ENCODE measurements around the gene JDP2.

JDP2 gene

DNA sequence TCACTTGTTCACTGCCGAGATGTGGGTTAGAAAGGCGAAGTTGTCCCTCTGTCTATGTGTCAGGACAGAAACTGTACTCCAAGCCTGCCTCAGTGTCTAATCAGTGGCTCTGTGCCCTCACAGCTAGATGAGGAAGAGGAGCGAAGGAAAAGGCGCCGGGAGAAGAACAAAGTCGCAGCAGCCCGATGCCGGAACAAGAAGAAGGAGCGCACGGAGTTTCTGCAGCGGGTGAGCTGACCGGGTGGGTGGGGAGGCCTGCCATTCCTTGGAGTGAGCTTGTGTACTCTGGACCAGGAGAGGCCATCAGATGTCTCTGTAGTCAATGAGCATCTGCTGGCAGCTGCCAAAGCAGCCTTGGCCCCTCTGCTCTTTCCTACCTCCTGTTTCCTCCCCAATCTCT lies 33.5 kb downstream of the JDP2 start:
- TF ChIP-seq GATA2 (IDR thresholded peaks at IDR 0.05; ENCODE audit: low read depth, low read length) (no peak), GATA3 (IDR thresholded peaks at IDR 0.05; ENCODE audit: low read depth, low read length) (no peak)

DNA sequence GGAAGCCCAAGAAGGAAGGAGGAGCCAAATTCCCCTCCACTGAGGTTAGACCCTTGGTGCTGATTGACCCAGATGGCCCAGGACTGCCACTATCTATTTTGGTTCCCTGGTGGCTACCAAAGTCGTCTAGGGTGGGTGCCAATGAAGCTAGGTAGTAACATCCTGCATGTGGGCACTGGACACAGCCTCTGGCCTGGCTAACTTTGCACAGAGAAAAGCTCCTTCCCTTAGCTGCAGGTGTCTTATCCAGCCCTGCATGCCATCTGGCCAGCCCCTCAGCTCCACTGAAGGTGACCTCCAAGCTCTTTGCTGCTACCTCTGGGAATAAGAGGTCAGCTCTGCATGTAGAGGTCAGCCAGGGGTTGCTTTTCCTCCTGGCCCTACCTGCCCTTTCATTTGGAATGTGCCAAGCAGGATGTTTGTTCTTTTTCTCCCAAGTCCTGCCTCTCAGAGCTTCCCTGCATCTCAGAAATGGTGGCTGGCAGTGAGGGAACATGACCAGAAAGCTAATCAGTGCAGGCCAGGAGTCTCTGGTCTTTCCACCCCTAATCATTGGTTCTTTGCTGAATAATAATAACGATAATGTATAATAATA lies 34.0 kb downstream of the JDP2 start:
- TF ChIP-seq GATA3 (IDR thresholded peaks at IDR 0.05; ENCODE audit: low read depth, low read length) (no peak), GATA2 (IDR thresholded peaks at IDR 0.05; ENCODE audit: low read depth, low read length) (no peak)

DNA sequence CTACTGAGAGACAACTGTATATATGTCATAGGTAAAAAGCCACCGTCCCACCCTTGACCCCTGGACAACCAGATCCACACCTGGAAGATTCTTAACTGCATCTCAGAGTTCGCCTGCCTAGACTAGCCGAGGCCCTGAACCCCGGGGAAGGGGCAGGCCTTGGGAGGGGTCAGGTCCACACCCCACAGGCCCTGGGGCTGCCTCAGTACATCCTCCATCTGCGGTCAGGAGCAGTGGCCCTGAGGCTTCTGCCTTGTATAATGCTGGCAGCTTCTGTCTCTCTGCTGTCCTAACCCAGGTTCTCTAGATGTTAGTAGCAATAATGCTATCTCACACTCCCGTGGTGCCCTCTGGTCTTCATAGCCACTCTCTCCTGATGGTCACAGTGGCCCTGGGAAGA lies 36.8 kb downstream of the JDP2 start:
- TF ChIP-seq GATA3 (IDR thresholded peaks at IDR 0.05; ENCODE audit: low read depth, low read length) (no peak), GATA2 (IDR thresholded peaks at IDR 0.05; ENCODE audit: low read depth, low read length) (no peak)

DNA sequence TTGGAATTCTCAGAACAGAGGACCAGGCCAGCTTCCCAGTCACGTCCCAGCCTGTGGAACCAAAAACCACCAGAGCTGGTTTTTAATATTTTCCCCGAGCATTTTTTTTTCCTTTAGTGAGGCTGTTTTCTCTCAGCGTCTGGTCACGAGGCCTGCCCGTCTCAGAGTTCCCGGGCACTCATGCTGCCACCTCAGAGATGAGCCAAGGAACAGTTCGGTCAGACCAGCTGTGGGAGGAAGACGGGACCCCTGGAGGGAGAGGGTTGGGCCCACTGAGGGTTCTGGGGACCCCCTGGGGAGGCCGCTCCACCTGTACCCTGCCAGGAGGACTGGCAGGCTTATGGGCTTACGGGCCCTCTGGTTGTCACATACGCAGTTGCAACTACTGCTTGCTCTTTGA lies 39.9 kb downstream of the JDP2 start:
- TF ChIP-seq GATA2 (IDR thresholded peaks at IDR 0.05; ENCODE audit: low read depth, low read length) (no peak), GATA3 (IDR thresholded peaks at IDR 0.05; ENCODE audit: low read depth, low read length) (no peak)

DNA sequence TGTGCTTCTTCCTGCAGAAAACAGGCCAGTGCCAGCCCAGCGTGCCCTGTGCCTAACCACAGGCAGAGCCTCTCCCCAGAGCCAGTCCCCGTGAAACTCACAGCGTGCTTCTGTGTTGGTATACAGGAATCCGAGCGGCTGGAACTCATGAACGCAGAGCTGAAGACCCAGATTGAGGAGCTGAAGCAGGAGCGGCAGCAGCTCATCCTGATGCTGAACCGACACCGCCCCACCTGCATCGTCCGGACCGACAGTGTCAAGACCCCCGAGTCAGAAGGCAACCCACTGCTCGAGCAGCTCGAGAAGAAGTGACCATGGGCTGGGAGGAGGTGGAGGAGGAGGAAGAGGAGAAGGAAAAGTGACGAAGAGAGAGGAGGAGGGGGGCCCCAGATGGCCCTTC lies 41.3 kb downstream of the JDP2 start:
- no peak for TF ChIP-seq GATA3 (IDR thresholded peaks at IDR 0.05; ENCODE audit: low read depth, low read length)
- no peak for TF ChIP-seq GATA2 (IDR thresholded peaks at IDR 0.05; ENCODE audit: low read depth, low read length)

DNA sequence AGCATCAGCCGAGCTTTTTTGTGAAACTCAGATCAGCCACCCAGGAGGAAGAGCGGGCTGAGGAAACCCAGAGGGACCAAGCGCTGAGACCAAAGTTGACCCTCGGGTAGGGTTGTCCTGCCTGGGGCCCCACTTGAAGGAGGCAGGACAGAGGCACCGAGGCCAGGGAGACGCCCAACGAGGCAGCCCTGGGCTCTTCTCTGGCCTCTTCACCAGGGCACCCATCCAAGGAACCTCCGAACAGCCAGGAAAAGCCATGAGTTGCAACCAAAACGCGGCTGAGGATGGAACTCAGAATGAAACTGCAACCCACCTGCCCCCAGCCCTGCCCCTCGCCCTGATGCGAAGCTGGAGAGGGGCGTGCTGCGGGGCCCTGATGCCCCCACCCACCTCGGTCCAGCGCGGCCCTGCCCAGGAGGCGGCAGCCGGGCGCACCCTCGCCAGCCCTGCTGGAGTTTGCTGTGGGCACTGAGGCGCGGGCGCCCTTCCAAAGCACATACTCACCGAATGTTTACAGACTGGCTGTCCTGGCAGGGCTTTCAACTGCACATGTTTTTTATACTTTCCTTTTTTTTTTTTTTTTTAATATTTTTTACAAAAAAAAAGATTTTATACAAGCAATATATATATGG lies 41.9 kb downstream of the JDP2 start:
- TF ChIP-seq GATA2 (IDR thresholded peaks at IDR 0.05; ENCODE audit: low read depth, low read length) (no peak), GATA3 (IDR thresholded peaks at IDR 0.05; ENCODE audit: low read depth, low read length) (no peak)

DNA sequence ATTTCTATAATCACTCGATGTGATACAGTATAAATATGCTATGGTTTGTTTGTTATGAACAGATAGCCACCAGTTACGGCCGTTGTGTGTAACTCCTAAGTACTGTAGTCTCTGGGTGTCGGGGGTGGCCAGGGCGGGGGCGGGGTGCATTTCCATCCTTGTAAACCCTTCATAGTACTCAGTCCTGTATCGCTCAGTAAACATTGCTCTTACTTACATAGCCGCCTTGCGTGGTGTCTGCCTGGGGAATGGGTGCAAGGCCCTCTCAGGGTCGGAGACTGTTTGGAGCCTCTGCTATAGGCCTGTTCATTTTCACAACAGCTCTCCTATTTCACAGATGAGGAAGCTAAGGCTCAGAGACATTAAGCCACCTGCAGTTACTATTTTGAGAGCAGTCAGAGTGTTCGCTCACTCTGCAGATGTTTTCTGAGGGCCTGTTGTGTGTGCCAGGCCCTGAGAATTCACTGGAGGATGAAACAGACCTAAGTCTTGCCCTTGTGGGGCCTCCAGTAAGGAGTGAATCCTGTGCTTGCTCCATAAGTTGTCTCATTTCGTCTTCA lies 42.5 kb downstream of the JDP2 start:
- no peak for TF ChIP-seq GATA2 (IDR thresholded peaks at IDR 0.05; ENCODE audit: low read depth, low read length)
- no peak for TF ChIP-seq GATA3 (IDR thresholded peaks at IDR 0.05; ENCODE audit: low read depth, low read length)

DNA sequence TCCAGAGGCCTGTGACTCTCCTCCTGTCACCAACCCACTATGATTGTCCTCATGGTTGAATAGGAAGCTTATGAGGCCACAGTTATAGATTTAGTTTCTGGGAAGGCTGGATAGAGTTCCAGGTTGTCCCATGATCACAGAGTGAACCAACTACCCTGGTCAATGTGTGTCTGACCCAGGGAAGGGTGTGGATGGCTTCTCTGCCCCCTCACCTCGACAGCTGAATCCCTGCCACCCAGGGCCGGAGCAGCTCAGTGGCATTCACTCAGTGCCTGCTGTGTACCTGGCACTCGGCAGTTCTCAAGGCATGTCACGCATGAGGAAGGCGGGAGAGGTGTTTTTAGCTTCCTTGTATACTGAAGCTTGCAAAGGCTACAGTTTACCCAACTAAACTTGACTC lies 43.2 kb downstream of the JDP2 start:
- TF ChIP-seq GATA2 (IDR thresholded peaks at IDR 0.05; ENCODE audit: low read depth, low read length) (no peak), GATA3 (IDR thresholded peaks at IDR 0.05; ENCODE audit: low read depth, low read length) (no peak)

DNA sequence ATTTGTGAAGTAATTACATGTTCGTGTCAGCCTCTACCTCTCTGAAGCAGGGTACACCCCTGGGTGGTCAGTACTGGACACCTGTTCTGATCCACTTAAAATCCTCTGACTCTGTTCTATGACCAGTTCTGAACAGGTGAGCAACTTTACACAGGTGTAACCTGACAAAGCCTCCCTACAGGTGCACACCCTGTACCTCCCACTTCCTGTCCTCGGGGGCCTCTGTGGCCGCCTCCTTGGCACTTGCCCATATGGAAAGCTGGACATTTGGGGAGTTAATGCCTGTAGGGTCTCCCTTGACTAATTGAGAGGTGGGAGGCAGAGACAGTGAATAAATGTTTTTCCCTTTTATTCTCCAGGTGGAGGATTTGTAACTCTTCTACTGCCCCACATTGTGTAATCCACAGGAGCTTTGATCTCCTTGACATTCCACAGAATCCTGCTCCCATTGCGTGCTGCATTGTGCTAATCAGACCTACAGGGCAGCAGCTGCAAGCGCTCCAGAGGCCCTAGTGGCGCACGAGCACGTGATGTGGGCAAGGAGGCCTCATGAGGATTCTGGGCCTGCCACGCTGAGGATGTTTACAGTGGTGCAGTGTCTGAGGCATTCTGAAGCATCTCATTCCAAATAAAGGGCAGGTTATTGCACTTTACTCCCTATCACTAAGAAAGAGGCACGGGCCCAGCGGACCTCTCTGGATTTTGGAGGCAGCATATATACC lies 48.6 kb downstream of the JDP2 start:
- TF ChIP-seq GATA3 (IDR thresholded peaks at IDR 0.05; ENCODE audit: low read depth, low read length) (no peak), GATA2 (IDR thresholded peaks at IDR 0.05; ENCODE audit: low read depth, low read length) (no peak)

DNA sequence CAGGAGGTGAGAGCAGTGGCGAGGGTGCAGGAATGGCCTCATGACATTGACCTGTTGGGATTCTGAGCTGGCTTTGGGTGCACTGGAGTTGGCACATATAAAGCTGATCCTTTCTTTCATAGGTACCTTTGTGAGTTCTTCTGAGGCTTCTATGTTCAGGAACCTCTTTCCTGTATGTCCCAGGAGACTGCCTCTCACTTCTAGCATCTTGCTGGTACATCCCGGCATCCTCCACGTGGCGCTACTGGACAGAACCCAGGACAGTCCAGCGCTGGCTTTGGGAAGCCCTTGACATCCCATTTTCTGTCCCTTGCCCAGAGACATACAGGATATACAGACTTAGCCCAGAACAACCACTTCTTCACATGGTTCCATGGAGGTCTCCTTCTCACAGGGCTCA lies 50.1 kb downstream of the JDP2 start:
- no peak for TF ChIP-seq GATA2 (IDR thresholded peaks at IDR 0.05; ENCODE audit: low read depth, low read length)
- no peak for TF ChIP-seq GATA3 (IDR thresholded peaks at IDR 0.05; ENCODE audit: low read depth, low read length)

DNA sequence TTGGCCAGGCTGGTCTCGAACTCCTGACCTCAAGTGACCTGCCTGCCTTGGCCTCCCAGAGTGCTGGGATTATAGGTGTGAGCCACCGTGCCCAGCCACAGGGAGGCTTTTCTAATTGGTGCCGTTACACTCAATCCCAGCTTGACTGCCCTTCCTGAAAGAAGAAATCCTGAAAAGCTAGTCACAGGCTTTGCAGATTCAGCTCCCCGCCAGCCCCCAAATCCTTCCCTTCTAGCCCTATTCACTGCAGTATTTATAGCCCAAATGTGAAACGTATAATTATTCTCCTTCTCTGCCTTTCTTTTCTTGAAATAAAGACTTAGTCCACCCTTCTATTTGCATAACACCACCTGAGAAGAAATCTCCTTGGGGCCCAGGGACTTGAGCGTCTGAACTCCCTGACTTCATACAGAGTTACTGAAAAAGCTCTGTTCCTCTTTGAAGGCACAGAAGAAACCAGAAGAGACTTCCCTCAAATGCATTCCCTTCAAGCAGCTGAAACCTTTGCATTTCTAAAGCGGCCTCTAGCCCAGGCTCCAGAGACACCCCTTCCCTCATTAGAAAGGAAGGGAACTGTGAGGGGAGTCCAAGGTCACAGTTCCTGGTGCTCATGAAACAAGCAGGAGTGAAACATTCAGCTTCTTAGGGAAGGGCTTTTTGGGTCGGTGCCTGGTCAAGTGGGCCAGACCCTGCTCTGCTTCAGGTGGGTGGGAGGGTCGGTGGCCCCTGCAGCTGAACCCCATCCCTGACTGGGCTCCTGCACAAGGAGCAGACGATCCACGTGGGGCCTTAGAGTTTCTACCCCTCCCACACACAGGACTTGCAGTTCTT lies 52.2 kb downstream of the JDP2 start:
- TF ChIP-seq GATA2 (IDR thresholded peaks at IDR 0.05; ENCODE audit: low read depth, low read length) (no peak), GATA3 (IDR thresholded peaks at IDR 0.05; ENCODE audit: low read depth, low read length) (no peak)

DNA sequence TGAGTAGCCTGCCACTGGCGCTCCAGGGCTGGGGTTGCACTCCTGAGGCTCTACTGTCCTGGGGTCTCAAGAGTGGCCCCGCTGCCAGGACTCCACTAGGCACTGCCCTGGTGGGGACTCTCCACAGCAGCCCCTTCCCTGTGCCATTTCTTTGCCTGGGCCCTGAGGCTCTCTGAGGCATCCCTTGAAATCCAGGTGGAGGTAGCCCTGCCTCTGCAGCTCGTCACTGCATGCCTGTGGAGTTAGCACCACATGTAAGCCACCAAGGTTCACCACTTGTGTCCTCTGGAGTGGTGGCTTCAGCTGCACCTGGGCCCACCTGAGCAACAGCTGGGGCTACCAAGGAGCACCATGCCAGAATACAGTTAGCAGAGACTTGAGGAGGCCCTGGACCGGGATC lies 54.5 kb downstream of the JDP2 start:
- TF ChIP-seq GATA3 (IDR thresholded peaks at IDR 0.05; ENCODE audit: low read depth, low read length) (no peak), GATA2 (IDR thresholded peaks at IDR 0.05; ENCODE audit: low read depth, low read length) (no peak)

DNA sequence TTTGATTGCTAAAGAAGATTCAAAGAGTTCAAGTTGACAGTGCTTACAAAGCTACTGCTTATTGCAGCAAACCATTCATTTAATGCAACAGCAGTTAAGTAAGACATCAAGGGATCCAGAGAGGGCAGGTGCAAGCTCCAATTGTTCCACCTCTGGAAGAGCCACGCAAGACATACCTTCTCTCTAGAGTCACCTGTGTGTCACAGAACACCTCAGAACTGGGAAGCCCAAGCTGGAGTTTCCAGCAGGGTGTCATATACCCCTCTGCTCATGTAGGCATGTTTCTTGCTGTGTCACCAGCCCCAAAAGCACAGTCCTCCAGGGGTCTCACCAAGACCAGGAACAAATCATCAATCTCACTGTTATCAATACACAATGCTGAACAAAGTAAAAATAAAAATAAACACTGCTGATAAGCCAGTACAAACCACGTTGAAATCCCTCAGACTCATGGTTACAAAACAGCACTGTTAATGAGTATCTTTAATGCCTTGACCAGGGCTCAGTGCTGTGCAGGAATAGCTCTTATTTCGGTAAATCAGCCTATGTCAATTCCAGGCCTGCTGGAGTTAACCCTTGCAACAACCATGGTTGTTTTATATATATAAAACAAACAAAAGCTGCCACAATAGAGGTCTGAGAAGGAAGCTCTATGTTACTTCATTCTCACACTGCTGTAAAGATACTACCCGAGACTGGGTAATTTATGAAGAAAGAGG lies 57.0 kb downstream of the JDP2 start:
- TF ChIP-seq GATA2 (IDR thresholded peaks at IDR 0.05; ENCODE audit: low read depth, low read length): no peak
- no peak for TF ChIP-seq GATA3 (IDR thresholded peaks at IDR 0.05; ENCODE audit: low read depth, low read length)
